DOHH2 (cell line): ENCODE results near the gene ITPR3.

Source experiments
- CTCF ChIP-seq: fragments of 200-600 bp; sonication (generic); IDR thresholded peaks from one replicate; pipeline ENCODE4 v1.5.1; 2014; ENCODE audit warnings: antibody characterized with exemption, mild to moderate bottlenecking, low read depth, low read length; ENCODE audit not compliant: poor library complexity, severe bottlenecking
- EZH2phosphoT487 ChIP-seq: fragments of 200-600 bp; sonication (generic); IDR thresholded peaks from 2 replicates; pipeline ENCODE4 v1.6.1; 2017; ENCODE audit warnings: borderline replicate concordance, mild to moderate bottlenecking, antibody characterized with exemption, low read length, moderate library complexity, mixed read lengths

GRCh38 chr6:33719326-33719987 is 98.3 kb downstream of the ITPR3 start:
- TF ChIP-seq CTCF (no peak), EZH2phosphoT487 (no peak)
